Erythroblast (primary cell): ENCODE results near the gene PLAC1.

Experiments
- GATA1 ChIP-seq: IDR thresholded peaks from 2 replicates; pipeline ENCODE4 v1.6.1; 2011; ENCODE audit warnings: low read depth, mild to moderate bottlenecking, control low read depth, low read length, moderate library complexity
- POLR2A ChIP-seq: IDR thresholded peaks from 2 replicates; pipeline ENCODE4 v1.6.1; 2011; ENCODE audit warnings: mild to moderate bottlenecking, low read length

GRCh38 chrX:134571796-134572195 lies 86.5 kb downstream of the PLAC1 start:
- TF ChIP-seq POLR2A (no peak), GATA1 (no peak)
